Measurements from ENCODE around the gene HYI. TPM values are rescaled to one million over a fixed set of nuclear protein-coding genes. Genes with fewer than 3 reads are reported as not detected.
"Not testable (repeated sequence)": the region's sequence is repeated elsewhere in the genome, so short reads cannot be mapped to it uniquely, and the experiment has no call there.

The HYI gene
- total RNA-seq, 1 donor from 2014 or later: 25.8 TPM

- no peaks in the 10 kb centered on the region for H3K9me3 ChIP-seq
- TF ChIP-seq, protein P1, sequence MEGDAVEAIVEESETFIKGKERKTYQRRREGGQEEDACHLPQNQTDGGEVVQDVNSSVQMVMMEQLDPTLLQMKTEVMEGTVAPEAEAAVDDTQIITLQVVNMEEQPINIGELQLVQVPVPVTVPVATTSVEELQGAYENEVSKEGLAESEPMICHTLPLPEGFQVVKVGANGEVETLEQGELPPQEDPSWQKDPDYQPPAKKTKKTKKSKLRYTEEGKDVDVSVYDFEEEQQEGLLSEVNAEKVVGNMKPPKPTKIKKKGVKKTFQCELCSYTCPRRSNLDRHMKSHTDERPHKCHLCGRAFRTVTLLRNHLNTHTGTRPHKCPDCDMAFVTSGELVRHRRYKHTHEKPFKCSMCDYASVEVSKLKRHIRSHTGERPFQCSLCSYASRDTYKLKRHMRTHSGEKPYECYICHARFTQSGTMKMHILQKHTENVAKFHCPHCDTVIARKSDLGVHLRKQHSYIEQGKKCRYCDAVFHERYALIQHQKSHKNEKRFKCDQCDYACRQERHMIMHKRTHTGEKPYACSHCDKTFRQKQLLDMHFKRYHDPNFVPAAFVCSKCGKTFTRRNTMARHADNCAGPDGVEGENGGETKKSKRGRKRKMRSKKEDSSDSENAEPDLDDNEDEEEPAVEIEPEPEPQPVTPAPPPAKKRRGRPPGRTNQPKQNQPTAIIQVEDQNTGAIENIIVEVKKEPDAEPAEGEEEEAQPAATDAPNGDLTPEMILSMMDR (IDR thresholded peaks at IDR 0.05): no peak
- TF ChIP-seq POLR2A (IDR thresholded peaks at IDR 0.05) (no peak), POLR2AphosphoS5 (IDR thresholded peaks at IDR 0.05; ENCODE audit: insufficient read depth in 1 of 2, low read depth in 1 of 2) (no peak)
- H3K27ac ChIP-seq: no peak overlapping the region
- H3K27me3 ChIP-seq: no peaks in the 10 kb centered on the region
- no peaks in the 10 kb centered on the region for H3K36me3 ChIP-seq
- intact Hi-C loops (cut with DNase I): no loop called here
- no peak overlapping the region for H3K4me3 ChIP-seq
- no peaks in the 10 kb centered on the region for H3K4me1 ChIP-seq
- no peak for DNase-seq (ENCODE audit: extremely low spot score in 2 of 2)
These were observed 11.2 kb upstream of the HYI start for GRCh38 chr1:43464681-43465504.

DNA sequence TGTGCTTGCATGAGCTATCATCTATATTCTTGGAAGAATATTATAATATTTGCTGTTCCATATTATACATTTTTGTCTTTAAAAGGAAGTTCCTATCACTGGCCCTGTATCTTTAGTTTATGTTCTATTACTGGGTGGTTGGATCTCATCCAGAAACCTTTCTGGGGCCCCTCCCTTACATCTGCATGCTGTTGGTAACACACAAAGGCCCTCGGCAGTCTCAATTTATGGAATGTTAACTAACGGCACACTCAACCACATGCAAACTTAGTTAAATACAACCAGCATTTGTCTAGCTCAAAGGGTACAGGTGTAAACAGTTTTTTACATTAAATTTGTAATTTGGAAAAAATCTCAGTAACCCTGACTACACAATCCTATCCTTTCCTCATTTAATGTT, 9.7 kb upstream of the HYI start:
- DNase-seq (ENCODE audit: extremely low spot score in 2 of 2): no peak
- H3K27me3 ChIP-seq: no peaks in the 10 kb centered on the region
- H3K27ac ChIP-seq: no peak overlapping the region
- TF ChIP-seq, protein P1 (IDR thresholded peaks at IDR 0.05): no peak
- TF ChIP-seq POLR2AphosphoS5 (IDR thresholded peaks at IDR 0.05; ENCODE audit: insufficient read depth in 1 of 2, low read depth in 1 of 2) (no peak), POLR2A (IDR thresholded peaks at IDR 0.05) (no peak)
- H3K4me3 ChIP-seq: no peak overlapping the region
- H3K36me3 ChIP-seq: no peaks in the 10 kb centered on the region
- H3K4me1 ChIP-seq: no peaks in the 10 kb centered on the region
- no peaks in the 10 kb centered on the region for H3K9me3 ChIP-seq
- intact Hi-C loops (cut with DNase I): no loop called here

GRCh38 chr1:43460988-43461693, 7.4 kb upstream of the HYI start:
- Histone ChIP-seq H3K36me3 (no peaks in the 10 kb centered on the region), H3K27ac (no peak overlapping the region), H3K9me3 (no peaks in the 10 kb centered on the region), H3K4me3 (no peak overlapping the region), H3K4me1 (no peaks in the 10 kb centered on the region), H3K27me3 (no peaks in the 10 kb centered on the region)
- no peak for TF ChIP-seq POLR2AphosphoS5 (IDR thresholded peaks at IDR 0.05; ENCODE audit: insufficient read depth in 1 of 2, low read depth in 1 of 2)
- no peak for TF ChIP-seq POLR2A (IDR thresholded peaks at IDR 0.05)
- TF ChIP-seq, protein P1 (IDR thresholded peaks at IDR 0.05): no peak
- DNase-seq (ENCODE audit: extremely low spot score in 2 of 2): no peak
- intact Hi-C loops (cut with DNase I): no loop called here

GRCh38 chr1:43458379-43458778, 4.6 kb upstream of the HYI start:
- not testable (repeated sequence) for H3K4me1 ChIP-seq; H3K36me3 ChIP-seq; DNase-seq (ENCODE audit: extremely low spot score in 2 of 2); H3K9me3 ChIP-seq; H3K27ac ChIP-seq; H3K27me3 ChIP-seq; H3K4me3 ChIP-seq
- intact Hi-C loops (cut with DNase I): loop anchor here (10.0 kb wide), 1 partner anchor 94 kb away; the partner anchor contains the start of gene ELOVL1

- Histone ChIP-seq H3K36me3 (peaks cover 0 to 12% of the 10 kb centered on the region in 2 donors), H3K4me3 (no peak overlapping the region), H3K4me1 (peaks cover 24% of the 10 kb centered on the region), H3K9me3 (no peaks in the 10 kb centered on the region), H3K27ac (no peak overlapping the region), H3K27me3 (no peaks in the 10 kb centered on the region)
- no peak for DNase-seq (ENCODE audit: extremely low spot score in 2 of 2)
- no peak for TF ChIP-seq POLR2A (IDR thresholded peaks at IDR 0.05)
- TF ChIP-seq POLR2AphosphoS5 (IDR thresholded peaks at IDR 0.05; ENCODE audit: insufficient read depth in 1 of 2, low read depth in 1 of 2): no peak
- TF ChIP-seq, protein P1 (IDR thresholded peaks at IDR 0.05): no peak
- intact Hi-C loops (cut with DNase I): loop anchor here (10.0 kb wide), 1 partner anchor 91 kb away; the partner anchor contains the start of gene ELOVL1
These were observed 1.6 kb upstream of the HYI start for GRCh38 chr1:43455213-43455889.

Measured in vagina (tissue), 2 donors.